Mucosa of descending colon (tissue), 3 donors: ENCODE measurements around the gene CTNND2. TPM values are rescaled to one million over a fixed set of nuclear protein-coding genes. Genes with fewer than 3 reads are reported as not detected.
"Not testable (repeated sequence)": the region's sequence is repeated elsewhere in the genome, so short reads cannot be mapped to it uniquely, and the experiment has no call there.

ENCODE experiments used
- ATAC-seq: fragments of 200-7000 bp; cut with Tn5 transposase; one replicate; pipeline ENCODE4 v1.9.1; 2020; ENCODE audit warnings: mild to moderate bottlenecking, moderate library complexity
- DNase-seq, 3 donors: peaks; one replicate each; pipeline ENCODE4 v3.0.0-alpha.2; 2020
- H3K36me3 ChIP-seq: fragments of 200-600 bp; one replicate; pipeline ENCODE4 v1.8.0; 2021; ENCODE audit warnings: low read depth, mild to moderate bottlenecking
- H3K4me1 ChIP-seq: fragments of 200-600 bp; one replicate; pipeline ENCODE4 v1.8.0; 2021; ENCODE audit warnings: low read depth, mild to moderate bottlenecking
- H3K4me3 ChIP-seq: fragments of 200-600 bp; one replicate; pipeline ENCODE4 v1.8.0; 2021; ENCODE audit warnings: mild to moderate bottlenecking
- H3K9me3 ChIP-seq: fragments of 200-600 bp; one replicate; pipeline ENCODE4 v1.8.0; 2021; ENCODE audit warnings: mild to moderate bottlenecking
- CTCF ChIP-seq: fragments of 200-600 bp; IDR thresholded peaks from one replicate; pipeline ENCODE4 v1.8.0; 2022; ENCODE audit warnings: antibody characterized with exemption, mild to moderate bottlenecking
- intact Hi-C, 2 donors: fragments of 100-400 bp; cut with DNase I in 1 of 2; cut with micrococcal nuclease in 1 of 2; formaldehyde crosslinking; loops; one replicate each; pipeline versions ENCODE4 v1.11.0 to v1.11.1; 2022; cut with DNase I, micrococcal nuclease
- total RNA-seq, 3 donors: library from RNA; stranded (reverse); fragmentation: NEBNext Ultra II Directional in 2 of 3; extraction: Animal tissue kit (Norgen Biotek cat#: 25700) in 2 of 3; gene quantifications; one replicate each; pipeline versions ENCODE4 v1.2.1 to v1.2.4, GENCODE V29; 2021 to 2023
- donor health status: DM: no; HTN: no; CAD: no; lungs with moderate emphysema.
- donor health status: DM: no; HTN: no; CAD: no.
- donor health status: DM: no; HTN: yes; CAD: no.

Gene CTNND2
- total RNA-seq, 3 donors from 2014 or later = 0.70 to 3.4 (median 0.81) TPM

GRCh38 chr5:11076945-11077613, 827.2 kb downstream of the CTNND2 start:
- TF ChIP-seq CTCF = no peak
- no peak for ATAC-seq
- no peaks in the 10 kb centered on the region for H3K9me3 ChIP-seq
- no peak for DNase-seq
- no peaks in the 10 kb centered on the region for H3K36me3 ChIP-seq
- H3K4me1 ChIP-seq = no peaks in the 10 kb centered on the region
- no peak overlapping the region for H3K4me3 ChIP-seq
- intact Hi-C loops = no loop called here

- H3K4me3 ChIP-seq = no peak overlapping the region
- no peaks in the 10 kb centered on the region for H3K36me3 ChIP-seq
- H3K4me1 ChIP-seq = no peaks in the 10 kb centered on the region
- ATAC-seq = no peak
- H3K9me3 ChIP-seq = no peaks in the 10 kb centered on the region
- TF ChIP-seq CTCF = no peak
- no peak for DNase-seq
- intact Hi-C loops = no loop called here
Observed at GRCh38 chr5:11075035-11075805, 829.0 kb downstream of the CTNND2 start.

GRCh38 chr5:11072568-11072967, 831.7 kb downstream of the CTNND2 start:
- DNase-seq (no peak), ATAC-seq (no peak)
- Histone ChIP-seq H3K4me3 (no peak overlapping the region), H3K4me1 (no peaks in the 10 kb centered on the region), H3K9me3 (no peaks in the 10 kb centered on the region), H3K36me3 (no peaks in the 10 kb centered on the region)
- intact Hi-C loops = no loop called here
- no peak for TF ChIP-seq CTCF

GRCh38 chr5:11072076-11072475, 832.2 kb downstream of the CTNND2 start:
- no peak for DNase-seq
- ATAC-seq = no peak
- intact Hi-C loops = no loop called here
- Histone ChIP-seq H3K4me3 (no peak overlapping the region), H3K36me3 (no peaks in the 10 kb centered on the region), H3K4me1 (no peaks in the 10 kb centered on the region), H3K9me3 (no peaks in the 10 kb centered on the region)
- no peak for TF ChIP-seq CTCF

GRCh38 chr5:11069041-11069440, 835.2 kb downstream of the CTNND2 start:
- Histone ChIP-seq H3K4me1 (no peaks in the 10 kb centered on the region), H3K9me3 (no peaks in the 10 kb centered on the region), H3K4me3 (no peak overlapping the region), H3K36me3 (no peaks in the 10 kb centered on the region)
- intact Hi-C loops = no loop called here
- no peak for ATAC-seq
- TF ChIP-seq CTCF = no peak
- no peak for DNase-seq

- H3K36me3 ChIP-seq, intact Hi-C loops, H3K9me3 ChIP-seq, DNase-seq, H3K4me1 ChIP-seq, ATAC-seq, H3K4me3 ChIP-seq: not testable (repeated sequence)
Observed at GRCh38 chr5:11065723-11066122, 838.5 kb downstream of the CTNND2 start.
